ENCODE results near the gene ARHGEF33. TPM values are rescaled to one million over a fixed set of nuclear protein-coding genes. Genes with fewer than 3 reads are reported as not detected.
A peak's percentile ranks its signal among the peaks of the same experiment; 100 is the strongest.

ARHGEF33 gene
- total and polyA plus RNA-seq, 2 of the 13 experiments (the other 11 are each of a cell fraction or from before 2014, with no cell fraction given) = 0.04 TPM; not detected in 1

DNA sequence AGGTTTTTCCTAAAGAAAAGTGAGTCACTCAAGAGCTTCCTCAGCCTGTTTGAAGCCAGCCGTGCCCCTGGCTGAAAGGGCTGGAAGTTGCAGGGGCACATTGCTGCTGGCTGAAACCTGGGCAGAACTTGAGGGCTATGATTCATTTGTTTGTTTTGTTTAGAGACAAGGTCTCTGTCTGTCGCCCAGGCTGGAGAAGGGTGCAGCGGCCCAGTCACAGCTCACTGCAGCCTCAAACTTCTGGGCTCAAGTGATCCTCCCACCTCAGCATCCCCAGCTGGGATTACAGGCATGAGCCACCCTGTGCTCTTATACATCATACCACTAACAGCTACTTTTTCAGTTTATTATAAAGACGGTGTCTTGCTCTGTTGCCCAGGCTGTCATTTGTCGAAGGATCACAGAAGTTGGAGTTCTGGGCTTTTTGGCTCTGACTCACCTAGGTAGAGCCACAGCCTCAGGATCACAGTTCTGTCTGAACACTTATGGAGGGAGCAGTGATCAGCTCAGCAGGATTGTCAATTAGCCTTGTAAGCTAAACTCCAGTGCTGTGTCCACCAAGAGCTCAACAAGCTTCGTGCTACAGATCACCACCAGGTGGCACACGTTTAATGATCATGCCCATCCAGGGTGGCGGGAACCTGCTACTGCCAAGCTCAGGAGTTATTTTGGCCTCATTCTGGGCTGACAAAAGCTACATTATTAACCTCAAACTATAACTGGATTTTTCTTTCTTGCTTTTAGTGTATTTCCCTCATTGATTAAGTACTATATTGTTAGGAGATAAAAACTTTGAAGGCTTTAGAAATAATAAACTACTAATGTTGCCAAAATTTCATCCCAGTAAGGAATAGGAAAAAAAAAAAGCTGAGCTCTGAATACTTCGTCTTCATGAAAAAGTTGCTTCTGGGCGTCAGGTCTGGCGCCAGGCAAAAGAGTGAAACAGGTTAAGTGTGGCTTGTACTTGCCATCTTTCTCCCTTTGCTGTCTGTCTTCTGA is 57.9 kb downstream of the ARHGEF33 start (continued):
- TF ChIP-seq, protein P1, sequence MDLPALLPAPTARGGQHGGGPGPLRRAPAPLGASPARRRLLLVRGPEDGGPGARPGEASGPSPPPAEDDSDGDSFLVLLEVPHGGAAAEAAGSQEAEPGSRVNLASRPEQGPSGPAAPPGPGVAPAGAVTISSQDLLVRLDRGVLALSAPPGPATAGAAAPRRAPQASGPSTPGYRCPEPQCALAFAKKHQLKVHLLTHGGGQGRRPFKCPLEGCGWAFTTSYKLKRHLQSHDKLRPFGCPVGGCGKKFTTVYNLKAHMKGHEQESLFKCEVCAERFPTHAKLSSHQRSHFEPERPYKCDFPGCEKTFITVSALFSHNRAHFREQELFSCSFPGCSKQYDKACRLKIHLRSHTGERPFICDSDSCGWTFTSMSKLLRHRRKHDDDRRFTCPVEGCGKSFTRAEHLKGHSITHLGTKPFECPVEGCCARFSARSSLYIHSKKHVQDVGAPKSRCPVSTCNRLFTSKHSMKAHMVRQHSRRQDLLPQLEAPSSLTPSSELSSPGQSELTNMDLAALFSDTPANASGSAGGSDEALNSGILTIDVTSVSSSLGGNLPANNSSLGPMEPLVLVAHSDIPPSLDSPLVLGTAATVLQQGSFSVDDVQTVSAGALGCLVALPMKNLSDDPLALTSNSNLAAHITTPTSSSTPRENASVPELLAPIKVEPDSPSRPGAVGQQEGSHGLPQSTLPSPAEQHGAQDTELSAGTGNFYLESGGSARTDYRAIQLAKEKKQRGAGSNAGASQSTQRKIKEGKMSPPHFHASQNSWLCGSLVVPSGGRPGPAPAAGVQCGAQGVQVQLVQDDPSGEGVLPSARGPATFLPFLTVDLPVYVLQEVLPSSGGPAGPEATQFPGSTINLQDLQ (CRISPR knock-in tag; IDR thresholded peaks at IDR 0.05) = no peak
- TF ChIP-seq SALL1 (CRISPR knock-in tag; IDR thresholded peaks at IDR 0.05) = peak; percentile 56
- TF ChIP-seq, protein P2, sequence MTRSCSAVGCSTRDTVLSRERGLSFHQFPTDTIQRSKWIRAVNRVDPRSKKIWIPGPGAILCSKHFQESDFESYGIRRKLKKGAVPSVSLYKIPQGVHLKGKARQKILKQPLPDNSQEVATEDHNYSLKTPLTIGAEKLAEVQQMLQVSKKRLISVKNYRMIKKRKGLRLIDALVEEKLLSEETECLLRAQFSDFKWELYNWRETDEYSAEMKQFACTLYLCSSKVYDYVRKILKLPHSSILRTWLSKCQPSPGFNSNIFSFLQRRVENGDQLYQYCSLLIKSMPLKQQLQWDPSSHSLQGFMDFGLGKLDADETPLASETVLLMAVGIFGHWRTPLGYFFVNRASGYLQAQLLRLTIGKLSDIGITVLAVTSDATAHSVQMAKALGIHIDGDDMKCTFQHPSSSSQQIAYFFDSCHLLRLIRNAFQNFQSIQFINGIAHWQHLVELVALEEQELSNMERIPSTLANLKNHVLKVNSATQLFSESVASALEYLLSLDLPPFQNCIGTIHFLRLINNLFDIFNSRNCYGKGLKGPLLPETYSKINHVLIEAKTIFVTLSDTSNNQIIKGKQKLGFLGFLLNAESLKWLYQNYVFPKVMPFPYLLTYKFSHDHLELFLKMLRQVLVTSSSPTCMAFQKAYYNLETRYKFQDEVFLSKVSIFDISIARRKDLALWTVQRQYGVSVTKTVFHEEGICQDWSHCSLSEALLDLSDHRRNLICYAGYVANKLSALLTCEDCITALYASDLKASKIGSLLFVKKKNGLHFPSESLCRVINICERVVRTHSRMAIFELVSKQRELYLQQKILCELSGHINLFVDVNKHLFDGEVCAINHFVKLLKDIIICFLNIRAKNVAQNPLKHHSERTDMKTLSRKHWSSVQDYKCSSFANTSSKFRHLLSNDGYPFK (CRISPR knock-in tag; IDR thresholded peaks at IDR 0.05; ENCODE audit: borderline replicate concordance) = no peak; the same call in 1 of the 2 replicates
- TF ChIP-seq, protein P3, sequence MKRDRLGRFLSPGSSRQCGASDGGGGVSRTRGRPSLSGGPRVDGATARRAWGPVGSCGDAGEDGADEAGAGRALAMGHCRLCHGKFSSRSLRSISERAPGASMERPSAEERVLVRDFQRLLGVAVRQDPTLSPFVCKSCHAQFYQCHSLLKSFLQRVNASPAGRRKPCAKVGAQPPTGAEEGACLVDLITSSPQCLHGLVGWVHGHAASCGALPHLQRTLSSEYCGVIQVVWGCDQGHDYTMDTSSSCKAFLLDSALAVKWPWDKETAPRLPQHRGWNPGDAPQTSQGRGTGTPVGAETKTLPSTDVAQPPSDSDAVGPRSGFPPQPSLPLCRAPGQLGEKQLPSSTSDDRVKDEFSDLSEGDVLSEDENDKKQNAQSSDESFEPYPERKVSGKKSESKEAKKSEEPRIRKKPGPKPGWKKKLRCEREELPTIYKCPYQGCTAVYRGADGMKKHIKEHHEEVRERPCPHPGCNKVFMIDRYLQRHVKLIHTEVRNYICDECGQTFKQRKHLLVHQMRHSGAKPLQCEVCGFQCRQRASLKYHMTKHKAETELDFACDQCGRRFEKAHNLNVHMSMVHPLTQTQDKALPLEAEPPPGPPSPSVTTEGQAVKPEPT (CRISPR knock-in tag; IDR thresholded peaks at IDR 0.05; ENCODE audit: low read depth) = no peak
- no peak for TF ChIP-seq HNRNPUL1 (IDR thresholded peaks at IDR 0.05; ENCODE audit: low read depth, low read length)
- TF ChIP-seq YY1 (IDR thresholded peaks at IDR 0.05; ENCODE audit: insufficient read depth, insufficient replicate concordance, low read depth, low read length) = no peak
- no peak for TF ChIP-seq TOPORS (CRISPR knock-in tag; IDR thresholded peaks at IDR 0.05)
- TF ChIP-seq, protein P4, sequence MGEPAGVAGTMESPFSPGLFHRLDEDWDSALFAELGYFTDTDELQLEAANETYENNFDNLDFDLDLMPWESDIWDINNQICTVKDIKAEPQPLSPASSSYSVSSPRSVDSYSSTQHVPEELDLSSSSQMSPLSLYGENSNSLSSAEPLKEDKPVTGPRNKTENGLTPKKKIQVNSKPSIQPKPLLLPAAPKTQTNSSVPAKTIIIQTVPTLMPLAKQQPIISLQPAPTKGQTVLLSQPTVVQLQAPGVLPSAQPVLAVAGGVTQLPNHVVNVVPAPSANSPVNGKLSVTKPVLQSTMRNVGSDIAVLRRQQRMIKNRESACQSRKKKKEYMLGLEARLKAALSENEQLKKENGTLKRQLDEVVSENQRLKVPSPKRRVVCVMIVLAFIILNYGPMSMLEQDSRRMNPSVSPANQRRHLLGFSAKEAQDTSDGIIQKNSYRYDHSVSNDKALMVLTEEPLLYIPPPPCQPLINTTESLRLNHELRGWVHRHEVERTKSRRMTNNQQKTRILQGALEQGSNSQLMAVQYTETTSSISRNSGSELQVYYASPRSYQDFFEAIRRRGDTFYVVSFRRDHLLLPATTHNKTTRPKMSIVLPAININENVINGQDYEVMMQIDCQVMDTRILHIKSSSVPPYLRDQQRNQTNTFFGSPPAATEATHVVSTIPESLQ (CRISPR knock-in tag; conservative IDR thresholded peaks at IDR 0.05) = no peak
- TF ChIP-seq, protein P5, sequence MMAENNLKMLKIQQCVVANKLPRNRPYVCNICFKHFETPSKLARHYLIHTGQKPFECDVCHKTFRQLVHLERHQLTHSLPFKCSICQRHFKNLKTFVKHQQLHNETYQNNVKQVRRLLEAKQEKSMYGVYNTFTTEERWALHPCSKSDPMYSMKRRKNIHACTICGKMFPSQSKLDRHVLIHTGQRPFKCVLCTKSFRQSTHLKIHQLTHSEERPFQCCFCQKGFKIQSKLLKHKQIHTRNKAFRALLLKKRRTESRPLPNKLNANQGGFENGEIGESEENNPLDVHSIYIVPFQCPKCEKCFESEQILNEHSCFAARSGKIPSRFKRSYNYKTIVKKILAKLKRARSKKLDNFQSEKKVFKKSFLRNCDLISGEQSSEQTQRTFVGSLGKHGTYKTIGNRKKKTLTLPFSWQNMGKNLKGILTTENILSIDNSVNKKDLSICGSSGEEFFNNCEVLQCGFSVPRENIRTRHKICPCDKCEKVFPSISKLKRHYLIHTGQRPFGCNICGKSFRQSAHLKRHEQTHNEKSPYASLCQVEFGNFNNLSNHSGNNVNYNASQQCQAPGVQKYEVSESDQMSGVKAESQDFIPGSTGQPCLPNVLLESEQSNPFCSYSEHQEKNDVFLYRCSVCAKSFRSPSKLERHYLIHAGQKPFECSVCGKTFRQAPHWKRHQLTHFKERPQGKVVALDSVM (CRISPR knock-in tag; IDR thresholded peaks at IDR 0.05) = no peak
- no peak for TF ChIP-seq MTA3 (CRISPR knock-in tag; IDR thresholded peaks at IDR 0.05)
- no peak for TF ChIP-seq MTF2 (CRISPR knock-in tag; IDR thresholded peaks at IDR 0.05; ENCODE audit: borderline replicate concordance)
- peak; percentile 69; the same call in 1 of the 2 replicates for TF ChIP-seq GATAD2A (CRISPR knock-in tag; IDR thresholded peaks at IDR 0.05)
- TF ChIP-seq, protein P6, sequence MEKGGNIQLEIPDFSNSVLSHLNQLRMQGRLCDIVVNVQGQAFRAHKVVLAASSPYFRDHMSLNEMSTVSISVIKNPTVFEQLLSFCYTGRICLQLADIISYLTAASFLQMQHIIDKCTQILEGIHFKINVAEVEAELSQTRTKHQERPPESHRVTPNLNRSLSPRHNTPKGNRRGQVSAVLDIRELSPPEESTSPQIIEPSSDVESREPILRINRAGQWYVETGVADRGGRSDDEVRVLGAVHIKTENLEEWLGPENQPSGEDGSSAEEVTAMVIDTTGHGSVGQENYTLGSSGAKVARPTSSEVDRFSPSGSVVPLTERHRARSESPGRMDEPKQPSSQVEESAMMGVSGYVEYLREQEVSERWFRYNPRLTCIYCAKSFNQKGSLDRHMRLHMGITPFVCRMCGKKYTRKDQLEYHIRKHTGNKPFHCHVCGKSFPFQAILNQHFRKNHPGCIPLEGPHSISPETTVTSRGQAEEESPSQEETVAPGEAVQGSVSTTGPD (CRISPR knock-in tag; IDR thresholded peaks at IDR 0.05) = 0 out of 2 replicates have a peak, but pooled peaks have one; percentile 55
